ENCODE measurements around the gene DMPK.

DNA sequence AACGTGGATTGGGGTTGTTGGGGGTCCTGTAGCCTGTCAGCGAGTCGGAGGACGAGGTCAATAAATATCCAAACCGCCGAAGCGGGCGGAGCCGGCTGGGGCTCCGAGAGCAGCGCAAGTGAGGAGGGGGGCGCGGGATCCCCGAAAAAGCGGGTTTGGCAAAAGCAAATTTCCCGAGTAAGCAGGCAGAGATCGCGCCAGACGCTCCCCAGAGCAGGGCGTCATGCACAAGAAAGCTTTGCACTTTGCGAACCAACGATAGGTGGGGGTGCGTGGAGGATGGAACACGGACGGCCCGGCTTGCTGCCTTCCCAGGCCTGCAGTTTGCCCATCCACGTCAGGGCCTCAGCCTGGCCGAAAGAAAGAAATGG lies 12.5 kb downstream of the DMPK start:
- TF ChIP-seq CTCF (IDR thresholded peaks at IDR 0.05) (no peak), POLR2A (IDR thresholded peaks at IDR 0.05) (no peak)

Measured in body of pancreas (tissue), 4 donors.